Measurements from ENCODE around the gene MLPH. TPM values are rescaled to one million over a fixed set of nuclear protein-coding genes. Genes with fewer than 3 reads are reported as not detected.

Gene MLPH
- total and polyA plus RNA-seq, 2 donors (not counting 1 experiment from before 2014, with no cell fraction given) = not detected

- H3K9ac ChIP-seq (ENCODE audit: low read length) = no peak overlapping the region
- H3K4me2 ChIP-seq (replicated peaks; ENCODE audit: low read depth, low read length, poor library complexity, severe bottlenecking) = no peak overlapping the region
- H3K79me2 ChIP-seq (ENCODE audit: control insufficient read depth, insufficient read depth, low read length) = no peaks in the 10 kb centered on the region
- H3K27ac Mint-ChIP-seq = no peak overlapping the region
- H3K27me3 Mint-ChIP-seq = peaks cover 30% of the 10 kb centered on the region
- WGBS (ENCODE audit: insufficient coverage) = 93% methylated on average over 7 of the region's 7 CpGs
- H3K4me3 ChIP-seq (ENCODE audit: control extremely low read depth in 1 of 5, extremely low read depth in 1 of 5, insufficient read depth in 1 of 5, low read depth in 2 of 5, low read length in 4 of 5) = no peak overlapping the region
- H3K36me3 ChIP-seq (replicated peaks in 1 of 2; ENCODE audit: control extremely low read depth in 1 of 2, control insufficient read depth in 1 of 2, extremely low read depth in 1 of 2, insufficient read depth in 2 of 2, low read length in 1 of 2) = no peaks in the 10 kb centered on the region
- DNase-seq = no peak
- H3K4me1 ChIP-seq (ENCODE audit: control insufficient read depth in 2 of 2, insufficient read depth in 2 of 2, low read length in 2 of 2) = no peaks in the 10 kb centered on the region
- no peaks in the 10 kb centered on the region for H3K4me1 Mint-ChIP-seq
- ATAC-seq (ENCODE audit: low read depth) = no peak
- ChIA-PET POLR2A (no interaction called here), CTCF (interaction anchor here (1.8 kb wide), 1 partner anchor 12 kb away, joined by 7 read pairs; no protein-coding TSS in a partner anchor)
- H2AFZ ChIP-seq (ENCODE audit: insufficient read depth, low read depth, low read length, poor library complexity, severe bottlenecking) = no peak overlapping the region
- H3K9me3 Mint-ChIP-seq (ENCODE audit: insufficient read depth) = no peaks in the 10 kb centered on the region
- no peaks in the 10 kb centered on the region for H4K20me1 ChIP-seq (ENCODE audit: control insufficient read depth, insufficient read depth, low read length, poor library complexity, severe bottlenecking)
- no peak overlapping the region for H3K4me3 Mint-ChIP-seq
- H3K9me3 ChIP-seq (ENCODE audit: control extremely low read depth in 1 of 3, control insufficient read depth in 2 of 3, insufficient read depth in 1 of 3, low read length in 2 of 3) = peaks cover 0 to 7% (median 0%) of the 10 kb centered on the region in 3 donors
- H3K27ac ChIP-seq (ENCODE audit: low read length in 2 of 2) = no peak overlapping the region
- H3K27me3 ChIP-seq (replicated peaks in 1 of 4; ENCODE audit: control extremely low read depth in 1 of 4, control insufficient read depth in 3 of 4, insufficient read depth in 4 of 4, low read length in 3 of 4) = peaks cover 0 to 8% (median 0%) of the 10 kb centered on the region in 4 experiments
- intact Hi-C loops (cut with micrococcal nuclease) = no loop called here
- TF ChIP-seq CTCF (IDR thresholded peaks at IDR 0.05) (no peak), EZH2 (IDR thresholded peaks at IDR 0.05; ENCODE audit: borderline replicate concordance, insufficient read depth, low read depth, low read length, poor library complexity, severe bottlenecking) (no peak)
These were observed 74.2 kb downstream of the MLPH start for GRCh38 chr2:237561221-237561620.

GRCh38 chr2:237563816-237564215 lies 76.8 kb downstream of the MLPH start:
- no peak for TF ChIP-seq CTCF (IDR thresholded peaks at IDR 0.05)
- no peak for TF ChIP-seq EZH2 (IDR thresholded peaks at IDR 0.05; ENCODE audit: borderline replicate concordance, insufficient read depth, low read depth, low read length, poor library complexity, severe bottlenecking)
- Mint-ChIP-seq H3K27ac (no peak overlapping the region), H3K27me3 (peaks cover 20% of the 10 kb centered on the region), H3K4me1 (no peaks in the 10 kb centered on the region), H3K4me3 (no peak overlapping the region), H3K9me3 (ENCODE audit: insufficient read depth) (peaks cover 1% of the 10 kb centered on the region)
- intact Hi-C loops (cut with micrococcal nuclease) = no loop called here
- WGBS (ENCODE audit: insufficient coverage) = 46% methylated on average over 10 of the region's 14 CpGs
- no peak overlapping the region for H3K27ac ChIP-seq (ENCODE audit: low read length in 2 of 2)
- H3K9me3 ChIP-seq (ENCODE audit: control extremely low read depth in 1 of 3, control insufficient read depth in 2 of 3, insufficient read depth in 1 of 3, low read length in 2 of 3) = peaks cover 0 to 11% (median 0%) of the 10 kb centered on the region in 3 donors
- DNase-seq (no peak), ATAC-seq (ENCODE audit: low read depth) (no peak)
- H3K79me2 ChIP-seq (ENCODE audit: control insufficient read depth, insufficient read depth, low read length) = no peaks in the 10 kb centered on the region
- ChIA-PET CTCF (interaction anchor here (1.6 to 2.7 kb wide), 2 partner anchors 7 to 51 kb away, joined by 7 to 10 read pairs; no protein-coding TSS in a partner anchor), POLR2A (no interaction called here)
- H3K4me1 ChIP-seq (ENCODE audit: control insufficient read depth in 2 of 2, insufficient read depth in 2 of 2, low read length in 2 of 2) = no peaks in the 10 kb centered on the region
- H3K36me3 ChIP-seq (replicated peaks in 1 of 2; ENCODE audit: control extremely low read depth in 1 of 2, control insufficient read depth in 1 of 2, extremely low read depth in 1 of 2, insufficient read depth in 2 of 2, low read length in 1 of 2) = no peaks in the 10 kb centered on the region
- no peak overlapping the region for H2AFZ ChIP-seq (ENCODE audit: insufficient read depth, low read depth, low read length, poor library complexity, severe bottlenecking)
- H3K9ac ChIP-seq (ENCODE audit: low read length) = no peak overlapping the region
- no peak overlapping the region for H3K4me3 ChIP-seq (ENCODE audit: control extremely low read depth in 1 of 5, extremely low read depth in 1 of 5, insufficient read depth in 1 of 5, low read depth in 2 of 5, low read length in 4 of 5)
- H3K4me2 ChIP-seq (replicated peaks; ENCODE audit: low read depth, low read length, poor library complexity, severe bottlenecking) = no peak overlapping the region
- H3K27me3 ChIP-seq (replicated peaks in 1 of 4; ENCODE audit: control extremely low read depth in 1 of 4, control insufficient read depth in 3 of 4, insufficient read depth in 4 of 4, low read length in 3 of 4) = peaks cover 0 to 8% (median 0%) of the 10 kb centered on the region in 4 experiments
- H4K20me1 ChIP-seq (ENCODE audit: control insufficient read depth, insufficient read depth, low read length, poor library complexity, severe bottlenecking) = no peaks in the 10 kb centered on the region

Measured in B cell (primary cell).